Testis (tissue), 3 donors: ENCODE measurements around the gene KDM4C. TPM values are rescaled to one million over a fixed set of nuclear protein-coding genes. Genes with fewer than 3 reads are reported as not detected.

ENCODE experiments used
- DNase-seq: peaks from one replicate; pipeline ENCODE4 v3.0.0-alpha.2; 2019
- H3K27ac ChIP-seq, 2 donors: fragments of 200-600 bp; sonication (generic); one replicate each; pipeline ENCODE4 v1.5.1; 2019
- H3K27me3 ChIP-seq: fragments of 200-600 bp; sonication (generic); one replicate; pipeline ENCODE4 v1.5.1; 2019
- H3K36me3 ChIP-seq: fragments of 200-600 bp; sonication (generic); one replicate; pipeline ENCODE4 v1.5.1; 2017; ENCODE audit warnings: low read depth; ENCODE audit errors: missing control alignments
- H3K4me1 ChIP-seq: fragments of 200-600 bp; sonication (generic); one replicate; pipeline ENCODE4 v1.5.1; 2019
- H3K4me3 ChIP-seq, 2 donors: fragments of 200-600 bp; sonication (generic); one replicate each; pipeline ENCODE4 v1.5.1; 2017 to 2019
- H3K9me3 ChIP-seq: fragments of 200-600 bp; sonication (generic); one replicate; pipeline ENCODE4 v1.5.1; 2017
- POLR2A ChIP-seq: fragments of 450-650 bp; IDR thresholded peaks from one replicate; pipeline ENCODE4 v1.6.1; 2017; ENCODE audit warnings: antibody characterized with exemption, mild to moderate bottlenecking, moderate library complexity
- WGBS, 2 donors: methylation state at CpG; one replicate each; pipeline ENCODE4 v1.1.5; 2018; 5-methylcytosine and 5-hydroxymethylcytosine counted together
- intact Hi-C: fragments of 100-400 bp; cut with DNase I; formaldehyde crosslinking; loops from one replicate; pipeline ENCODE4 v1.15.1; 2023; ENCODE audit warnings: low total_unique reads
- polyA plus RNA-seq: library from polyadenylated mRNA; stranded (reverse); fragments of 350-450 nt; fragmentation: Illumina TruSeq; extraction: RNeasy Lipid Tissue Mini Kit (QIAGEN cat#74804); gene quantifications from one replicate; pipeline ENCODE4 v1.2.3, GENCODE V29; 2014; ENCODE audit warnings: low read depth, low replicate concordance; ENCODE audit not compliant: insufficient read depth
- total RNA-seq, 2 donors: library from RNA; depleted of rRNA; stranded (reverse); fragments of >200 nt; gene quantifications; one replicate each; pipeline ENCODE4 v1.2.3, GENCODE V29; 2016
- TF ChIP-seq, protein P1 (sequence below), 3 experiments: fragments of 450-650 bp in 2 of 3; fragments of 200-600 bp in 1 of 3; sonication (generic) in 1 of 3; IDR thresholded peaks; one replicate each; pipeline ENCODE4 v1.5.1; 2016 to 2019; ENCODE audit warnings: antibody characterized with exemption in 3 of 3, mild to moderate bottlenecking in 2 of 3, moderate library complexity in 1 of 3

The KDM4C gene
- total and polyA plus RNA-seq, 3 donors from 2014 or later = 16.7 to 58.8 (median 48.8) TPM

DNA sequence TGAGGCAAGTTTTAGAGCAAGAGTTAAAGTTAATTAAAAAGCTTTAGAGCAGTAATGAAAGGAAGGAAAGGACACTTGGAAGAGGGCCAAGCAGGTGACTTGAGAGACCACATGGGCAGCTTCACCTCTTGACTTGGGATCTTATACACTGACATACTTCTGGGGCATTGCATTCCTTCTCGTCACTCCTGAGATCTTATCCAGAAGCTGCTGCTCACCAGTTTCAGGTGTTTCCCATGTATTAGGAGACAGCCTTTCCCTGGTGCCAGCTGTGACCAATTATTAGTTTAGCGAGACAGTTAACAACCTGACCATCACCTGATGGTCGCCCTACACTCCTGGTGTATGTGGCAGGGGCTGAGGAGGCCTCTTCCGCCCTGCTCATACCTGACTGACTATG lies 382.1 kb downstream of the KDM4C start:
- WGBS, 2 donors = 93 to 97% methylated on average over 4 of the region's 4 CpGs
- H3K36me3 ChIP-seq = no peaks in the 10 kb centered on the region
- TF ChIP-seq POLR2A = no peak
- TF ChIP-seq, protein P1, sequence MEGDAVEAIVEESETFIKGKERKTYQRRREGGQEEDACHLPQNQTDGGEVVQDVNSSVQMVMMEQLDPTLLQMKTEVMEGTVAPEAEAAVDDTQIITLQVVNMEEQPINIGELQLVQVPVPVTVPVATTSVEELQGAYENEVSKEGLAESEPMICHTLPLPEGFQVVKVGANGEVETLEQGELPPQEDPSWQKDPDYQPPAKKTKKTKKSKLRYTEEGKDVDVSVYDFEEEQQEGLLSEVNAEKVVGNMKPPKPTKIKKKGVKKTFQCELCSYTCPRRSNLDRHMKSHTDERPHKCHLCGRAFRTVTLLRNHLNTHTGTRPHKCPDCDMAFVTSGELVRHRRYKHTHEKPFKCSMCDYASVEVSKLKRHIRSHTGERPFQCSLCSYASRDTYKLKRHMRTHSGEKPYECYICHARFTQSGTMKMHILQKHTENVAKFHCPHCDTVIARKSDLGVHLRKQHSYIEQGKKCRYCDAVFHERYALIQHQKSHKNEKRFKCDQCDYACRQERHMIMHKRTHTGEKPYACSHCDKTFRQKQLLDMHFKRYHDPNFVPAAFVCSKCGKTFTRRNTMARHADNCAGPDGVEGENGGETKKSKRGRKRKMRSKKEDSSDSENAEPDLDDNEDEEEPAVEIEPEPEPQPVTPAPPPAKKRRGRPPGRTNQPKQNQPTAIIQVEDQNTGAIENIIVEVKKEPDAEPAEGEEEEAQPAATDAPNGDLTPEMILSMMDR (IDR thresholded peaks at IDR 0.05) = no peak
- no peak for DNase-seq
- H3K4me1 ChIP-seq = no peaks in the 10 kb centered on the region
- intact Hi-C loops = no loop called here
- no peaks in the 10 kb centered on the region for H3K9me3 ChIP-seq
- H3K4me3 ChIP-seq = no peak overlapping the region
- H3K27ac ChIP-seq = no peak overlapping the region
- H3K27me3 ChIP-seq = no peaks in the 10 kb centered on the region

DNA sequence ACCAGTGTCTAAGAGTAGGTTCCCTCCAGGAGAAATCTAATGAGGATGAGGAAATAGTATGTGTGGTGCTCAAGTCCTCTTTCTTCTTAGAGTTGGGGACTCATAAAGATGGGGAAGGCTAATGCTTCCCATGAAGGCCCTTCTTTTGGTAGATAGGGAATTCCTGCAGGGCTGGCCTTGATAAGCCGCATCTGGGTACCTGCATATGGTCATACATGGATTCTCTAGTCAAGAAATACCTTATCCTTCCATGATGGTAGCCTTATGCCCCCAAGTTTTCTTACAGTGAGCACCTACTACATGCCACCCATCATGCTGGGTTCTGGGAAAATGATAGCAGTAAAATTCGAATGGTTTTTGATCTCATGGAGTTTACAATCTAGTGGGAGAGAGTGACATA lies 382.6 kb downstream of the KDM4C start:
- DNase-seq = no peak
- Histone ChIP-seq H3K27me3 (no peaks in the 10 kb centered on the region), H3K36me3 (no peaks in the 10 kb centered on the region), H3K4me1 (no peaks in the 10 kb centered on the region), H3K4me3 (no peak overlapping the region), H3K9me3 (no peaks in the 10 kb centered on the region), H3K27ac (no peak overlapping the region)
- WGBS, 2 donors = 95 to 96% methylated on average over 2 of the region's 2 CpGs
- TF ChIP-seq, protein P1 (IDR thresholded peaks at IDR 0.05) = no peak
- no peak for TF ChIP-seq POLR2A
- intact Hi-C loops = no loop called here

DNA sequence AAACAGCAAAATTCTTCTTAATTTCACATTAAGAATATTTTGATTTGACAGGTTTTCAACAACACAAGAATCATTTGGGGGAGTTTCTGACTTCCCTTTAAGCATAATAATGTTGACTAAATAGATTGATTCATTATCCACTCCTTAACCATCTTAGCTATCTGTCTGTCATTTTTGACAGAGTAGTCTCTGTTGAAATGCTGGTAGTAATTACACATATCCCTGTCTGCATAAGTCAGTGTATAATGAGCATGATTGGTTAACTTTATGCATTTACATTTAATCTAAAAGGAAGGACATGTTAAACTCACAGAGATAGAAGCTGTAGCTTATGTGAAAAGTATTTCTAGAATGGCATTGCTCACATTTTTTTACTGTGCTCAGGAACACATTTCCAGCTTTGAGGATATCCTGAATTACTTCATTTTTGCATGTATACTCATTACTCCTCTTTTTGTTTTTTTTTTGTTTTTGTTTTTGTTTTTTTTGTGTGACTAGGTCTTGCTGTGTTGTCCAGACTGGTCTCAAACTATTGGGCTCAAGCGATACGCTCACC lies 385.9 kb downstream of the KDM4C start:
- Histone ChIP-seq H3K9me3 (no peaks in the 10 kb centered on the region), H3K4me3 (no peak overlapping the region), H3K4me1 (peaks cover 6% of the 10 kb centered on the region), H3K27me3 (no peaks in the 10 kb centered on the region), H3K36me3 (no peaks in the 10 kb centered on the region), H3K27ac (no peak overlapping the region)
- no peak for TF ChIP-seq POLR2A
- TF ChIP-seq, protein P1 (IDR thresholded peaks at IDR 0.05) = no peak
- intact Hi-C loops = no loop called here
- no peak for DNase-seq
- 96 to 97% methylated on average over 2 of the region's 2 CpGs for WGBS, 2 donors

DNA sequence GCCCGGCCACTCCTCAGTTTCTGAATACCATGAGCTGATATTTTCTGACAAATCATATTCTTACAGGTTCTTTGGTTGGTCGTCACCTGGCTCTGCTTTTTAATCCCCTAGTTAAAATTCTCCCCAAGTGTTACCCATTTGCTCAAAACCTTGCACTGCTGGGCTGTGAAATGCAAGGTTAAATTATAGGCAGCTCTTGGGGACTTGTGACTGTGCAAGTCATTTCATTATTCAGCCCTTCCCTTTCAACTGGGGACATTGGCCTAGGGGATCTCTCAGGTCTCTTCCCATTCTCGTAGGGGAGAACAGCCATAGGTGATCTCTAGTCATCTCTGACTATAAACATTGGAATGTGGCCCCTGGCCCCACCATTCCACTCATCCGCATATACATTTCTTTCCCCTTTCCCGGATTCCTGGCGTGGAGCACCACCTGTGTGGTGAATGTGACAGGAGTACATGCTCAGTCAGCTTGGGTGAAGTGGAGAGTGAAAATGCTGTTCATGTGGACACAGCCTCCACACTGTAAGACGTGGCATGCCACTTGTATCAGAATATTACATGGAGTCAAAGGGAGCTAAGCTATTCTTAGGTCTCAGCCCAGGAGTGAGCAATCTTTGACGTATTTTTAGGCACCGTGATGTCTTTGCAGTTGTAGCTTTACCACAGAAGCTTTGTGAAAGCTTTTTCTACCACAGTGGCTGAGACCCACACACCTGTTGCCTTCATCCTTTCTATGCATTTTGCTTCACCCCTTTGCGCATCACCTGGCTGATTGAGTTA lies 386.7 kb downstream of the KDM4C start:
- no peaks in the 10 kb centered on the region for H3K27me3 ChIP-seq
- 92 to 96% methylated on average over 10 of the region's 10 CpGs for WGBS, 2 donors
- DNase-seq = no peak
- TF ChIP-seq, protein P1 (IDR thresholded peaks at IDR 0.05) = no peak
- no peak for TF ChIP-seq POLR2A
- H3K9me3 ChIP-seq = no peaks in the 10 kb centered on the region
- H3K27ac ChIP-seq = no peak overlapping the region
- peaks cover 6% of the 10 kb centered on the region for H3K4me1 ChIP-seq
- H3K36me3 ChIP-seq = no peaks in the 10 kb centered on the region
- no peak overlapping the region for H3K4me3 ChIP-seq
- intact Hi-C loops = no loop called here
